Panc1 (cell line): ENCODE results near the gene NPR1. TPM values are rescaled to one million over a fixed set of nuclear protein-coding genes. Genes with fewer than 3 reads are reported as not detected.
A peak's percentile ranks its signal among the peaks of the same experiment; 100 is the strongest.

ENCODE experiments used
- ATAC-seq: fragments of 200-7000 bp; cut with Tn5 transposase; 2 replicates; pipeline ENCODE4 v1.9.1; 2020; ENCODE audit warnings: mild to moderate bottlenecking, moderate library complexity
- BruUV-seq: library from RNA; stranded (reverse); fragments of 400-500 nt; replicated peaks from 2 replicates; lab custom pipeline; 2021; lab: Mats Ljungman, UMichigan
- CTCF ChIA-PET: fragments of 300-600 bp; sonication (Branson Sonifier 250); formaldehyde crosslinking; loops from one replicate; lab custom pipeline; 2022; ENCODE audit warnings: antibody characterized with exemption; lab: Charles Lee
- POLR2A ChIA-PET: fragments of 300-600 bp; sonication (Branson Sonifier 250); formaldehyde crosslinking; loops from one replicate; lab custom pipeline; 2022; ENCODE audit warnings: antibody characterized with exemption; lab: Charles Lee
- DNase-seq: peaks from one replicate; pipeline ENCODE4 v3.0.0-alpha.2; 2010; ENCODE audit warnings: low read depth, low spot score
- H3K27ac ChIP-seq: 2 replicates; pipeline ENCODE4 v1.5.1; 2011; ENCODE audit warnings: mild to moderate bottlenecking, low read length, inconsistent platforms
- H3K27me3 ChIP-seq: fragments of 200-500 bp; sonication (Bioruptor generic); 2 replicates; pipeline ENCODE4 v1.6.0; 2014; ENCODE audit warnings: low read length, inconsistent platforms; ENCODE audit not compliant: control insufficient read depth, insufficient read depth
- H3K36me3 ChIP-seq: fragments of 200-500 bp; sonication (Bioruptor generic); 2 replicates; pipeline ENCODE4 v1.5.1; 2014; ENCODE audit warnings: inconsistent platforms, mild to moderate bottlenecking, low read length, moderate library complexity; ENCODE audit not compliant: control insufficient read depth, insufficient read depth
- H3K4me1 ChIP-seq: 2 replicates; pipeline ENCODE4 v1.5.1; 2011; ENCODE audit warnings: inconsistent platforms, mild to moderate bottlenecking, low read length, moderate library complexity; ENCODE audit not compliant: control insufficient read depth, insufficient read depth
- H3K4me3 ChIP-seq, 2 experiments: 2 replicates each; pipeline ENCODE4 v1.5.1; 2011 to 2012; ENCODE audit warnings: low read depth in 2 of 2, low read length in 2 of 2, mild to moderate bottlenecking in 2 of 2, inconsistent platforms in 1 of 2, moderate library complexity in 1 of 2
- H3K9me3 ChIP-seq: fragments of 200-500 bp; sonication (Bioruptor generic); 2 replicates; pipeline ENCODE4 v1.5.1; 2014; ENCODE audit warnings: low read depth, mild to moderate bottlenecking, inconsistent platforms, low read length, moderate library complexity; ENCODE audit not compliant: control insufficient read depth, insufficient read depth
- POLR2AphosphoS5 ChIP-seq: IDR thresholded peaks from 2 replicates; pipeline ENCODE4 v1.6.1; 2012; ENCODE audit warnings: mild to moderate bottlenecking, low read depth, low read length, moderate library complexity
- SIN3A ChIP-seq: IDR thresholded peaks from 2 replicates; pipeline ENCODE4 v1.6.1; 2012; ENCODE audit warnings: low read depth, mild to moderate bottlenecking, low read length, moderate library complexity, borderline replicate concordance; ENCODE audit not compliant: insufficient read depth
- TCF7L2 ChIP-seq: IDR thresholded peaks from 2 replicates; pipeline ENCODE4 v1.6.1; 2011; ENCODE audit warnings: mild to moderate bottlenecking, low read depth, low read length, inconsistent platforms
- in situ Hi-C: cut with HindIII; loops from 2 replicates; pipeline ENCODE4 v1.10.0; 2016; ENCODE audit warnings: low sequenced_read_pairs, low pct_unique_long_range_greater_than_20kb
- intact Hi-C: fragments of 100-400 bp; cut with micrococcal nuclease; formaldehyde crosslinking; loops from one replicate; pipeline ENCODE4 v1.10.0; 2022; ENCODE audit not compliant: unreplicated experiment
- total RNA-seq: library from RNA; stranded (reverse); gene quantifications from one replicate; pipeline ENCODE4 v1.2.1, GENCODE V29; 2021; ENCODE audit not compliant: unreplicated experiment
- TF ChIP-seq, protein P1 (sequence below), 2 experiments: IDR thresholded peaks; 2 replicates each; pipeline ENCODE4 v1.6.1; 2011 to 2012; ENCODE audit warnings: low read depth in 2 of 2, control low read depth in 1 of 2, low read length in 1 of 2, mild to moderate bottlenecking in 1 of 2, moderate library complexity in 1 of 2; ENCODE audit not compliant: insufficient read depth in 1 of 2
- TF ChIP-seq, protein P2 (sequence below): fragments of 450-650 bp; IDR thresholded peaks from 2 replicates; pipeline ENCODE4 v1.5.1; 2017; ENCODE audit warnings: mild to moderate bottlenecking

Gene NPR1
- total RNA-seq, 1 experiment from 2014 or later = 0.36 TPM

DNA sequence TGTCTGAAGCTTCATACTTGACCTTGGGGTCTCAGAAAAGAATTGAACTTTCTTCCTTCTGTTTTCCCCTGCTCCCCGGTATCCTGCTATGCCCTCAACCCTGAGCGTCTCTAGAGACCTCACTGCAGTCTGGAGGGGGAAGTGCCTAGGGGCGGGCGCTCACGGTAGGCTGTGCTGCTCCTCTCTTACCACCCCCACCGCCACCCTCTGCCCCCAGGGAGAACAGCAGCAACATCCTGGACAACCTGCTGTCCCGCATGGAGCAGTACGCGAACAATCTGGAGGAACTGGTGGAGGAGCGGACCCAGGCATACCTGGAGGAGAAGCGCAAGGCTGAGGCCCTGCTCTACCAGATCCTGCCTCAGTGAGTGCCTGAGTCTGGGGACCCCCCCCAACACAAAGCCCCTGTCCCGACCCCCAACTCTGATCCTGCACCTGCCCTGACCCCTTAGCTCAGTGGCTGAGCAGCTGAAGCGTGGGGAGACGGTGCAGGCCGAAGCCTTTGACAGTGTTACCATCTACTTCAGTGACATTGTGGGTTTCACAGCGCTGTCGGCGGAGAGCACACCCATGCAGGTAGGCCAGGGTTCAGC is 10.3 kb downstream of the NPR1 start:
- no peak overlapping the region for H3K4me3 ChIP-seq
- in situ Hi-C loops (no loop called here), intact Hi-C loops (no loop called here)
- ATAC-seq (no peak), DNase-seq (no peak)
- H3K9me3 ChIP-seq = no peaks in the 10 kb centered on the region
- POLR2A ChIA-PET = no interaction called here
- H3K36me3 ChIP-seq = no peaks in the 10 kb centered on the region
- TF ChIP-seq TCF7L2 (no peak), POLR2AphosphoS5 (no peak), SIN3A (no peak)
- TF ChIP-seq, protein P1, sequence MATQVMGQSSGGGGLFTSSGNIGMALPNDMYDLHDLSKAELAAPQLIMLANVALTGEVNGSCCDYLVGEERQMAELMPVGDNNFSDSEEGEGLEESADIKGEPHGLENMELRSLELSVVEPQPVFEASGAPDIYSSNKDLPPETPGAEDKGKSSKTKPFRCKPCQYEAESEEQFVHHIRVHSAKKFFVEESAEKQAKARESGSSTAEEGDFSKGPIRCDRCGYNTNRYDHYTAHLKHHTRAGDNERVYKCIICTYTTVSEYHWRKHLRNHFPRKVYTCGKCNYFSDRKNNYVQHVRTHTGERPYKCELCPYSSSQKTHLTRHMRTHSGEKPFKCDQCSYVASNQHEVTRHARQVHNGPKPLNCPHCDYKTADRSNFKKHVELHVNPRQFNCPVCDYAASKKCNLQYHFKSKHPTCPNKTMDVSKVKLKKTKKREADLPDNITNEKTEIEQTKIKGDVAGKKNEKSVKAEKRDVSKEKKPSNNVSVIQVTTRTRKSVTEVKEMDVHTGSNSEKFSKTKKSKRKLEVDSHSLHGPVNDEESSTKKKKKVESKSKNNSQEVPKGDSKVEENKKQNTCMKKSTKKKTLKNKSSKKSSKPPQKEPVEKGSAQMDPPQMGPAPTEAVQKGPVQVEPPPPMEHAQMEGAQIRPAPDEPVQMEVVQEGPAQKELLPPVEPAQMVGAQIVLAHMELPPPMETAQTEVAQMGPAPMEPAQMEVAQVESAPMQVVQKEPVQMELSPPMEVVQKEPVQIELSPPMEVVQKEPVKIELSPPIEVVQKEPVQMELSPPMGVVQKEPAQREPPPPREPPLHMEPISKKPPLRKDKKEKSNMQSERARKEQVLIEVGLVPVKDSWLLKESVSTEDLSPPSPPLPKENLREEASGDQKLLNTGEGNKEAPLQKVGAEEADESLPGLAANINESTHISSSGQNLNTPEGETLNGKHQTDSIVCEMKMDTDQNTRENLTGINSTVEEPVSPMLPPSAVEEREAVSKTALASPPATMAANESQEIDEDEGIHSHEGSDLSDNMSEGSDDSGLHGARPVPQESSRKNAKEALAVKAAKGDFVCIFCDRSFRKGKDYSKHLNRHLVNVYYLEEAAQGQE (IDR thresholded peaks at IDR 0.05; ENCODE audit: insufficient read depth in 1 of 2, low read depth in 2 of 2, low read length in 1 of 2) = no peak
- TF ChIP-seq, protein P2, sequence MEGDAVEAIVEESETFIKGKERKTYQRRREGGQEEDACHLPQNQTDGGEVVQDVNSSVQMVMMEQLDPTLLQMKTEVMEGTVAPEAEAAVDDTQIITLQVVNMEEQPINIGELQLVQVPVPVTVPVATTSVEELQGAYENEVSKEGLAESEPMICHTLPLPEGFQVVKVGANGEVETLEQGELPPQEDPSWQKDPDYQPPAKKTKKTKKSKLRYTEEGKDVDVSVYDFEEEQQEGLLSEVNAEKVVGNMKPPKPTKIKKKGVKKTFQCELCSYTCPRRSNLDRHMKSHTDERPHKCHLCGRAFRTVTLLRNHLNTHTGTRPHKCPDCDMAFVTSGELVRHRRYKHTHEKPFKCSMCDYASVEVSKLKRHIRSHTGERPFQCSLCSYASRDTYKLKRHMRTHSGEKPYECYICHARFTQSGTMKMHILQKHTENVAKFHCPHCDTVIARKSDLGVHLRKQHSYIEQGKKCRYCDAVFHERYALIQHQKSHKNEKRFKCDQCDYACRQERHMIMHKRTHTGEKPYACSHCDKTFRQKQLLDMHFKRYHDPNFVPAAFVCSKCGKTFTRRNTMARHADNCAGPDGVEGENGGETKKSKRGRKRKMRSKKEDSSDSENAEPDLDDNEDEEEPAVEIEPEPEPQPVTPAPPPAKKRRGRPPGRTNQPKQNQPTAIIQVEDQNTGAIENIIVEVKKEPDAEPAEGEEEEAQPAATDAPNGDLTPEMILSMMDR = no peak
- no peaks in the 10 kb centered on the region for H3K4me1 ChIP-seq
- no TSS peak for BruUV-seq
- CTCF ChIA-PET = interaction anchor here (0.5 to 0.7 kb wide), 2 partner anchors 14 to 43 kb away, joined by 3 read pairs; no protein-coding TSS in a partner anchor
- H3K27me3 ChIP-seq = no peaks in the 10 kb centered on the region
- no peak overlapping the region for H3K27ac ChIP-seq

DNA sequence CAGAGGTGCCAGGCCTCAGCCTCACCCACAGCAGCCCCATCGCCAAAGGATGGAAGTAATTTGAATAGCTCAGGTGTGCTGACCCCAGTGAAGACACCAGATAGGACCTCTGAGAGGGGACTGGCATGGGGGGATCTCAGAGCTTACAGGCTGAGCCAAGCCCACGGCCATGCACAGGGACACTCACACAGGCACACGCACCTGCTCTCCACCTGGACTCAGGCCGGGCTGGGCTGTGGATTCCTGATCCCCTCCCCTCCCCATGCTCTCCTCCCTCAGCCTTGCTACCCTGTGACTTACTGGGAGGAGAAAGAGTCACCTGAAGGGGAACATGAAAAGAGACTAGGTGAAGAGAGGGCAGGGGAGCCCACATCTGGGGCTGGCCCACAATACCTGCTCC is 15.0 kb downstream of the NPR1 start:
- Histone ChIP-seq H3K9me3 (no peaks in the 10 kb centered on the region), H3K27me3 (no peaks in the 10 kb centered on the region), H3K27ac (no peak overlapping the region), H3K4me3 (no peak overlapping the region), H3K4me1 (peaks cover 7% of the 10 kb centered on the region), H3K36me3 (no peaks in the 10 kb centered on the region)
- ATAC-seq = peak; percentile 20; the same call in 1 of the 2 replicates
- TF ChIP-seq, protein P2 = no peak
- TF ChIP-seq, protein P1 (IDR thresholded peaks at IDR 0.05; ENCODE audit: insufficient read depth in 1 of 2, low read depth in 2 of 2, low read length in 1 of 2) = no peak
- TF ChIP-seq POLR2AphosphoS5 (no peak), TCF7L2 (no peak)
- no TSS peak for BruUV-seq
- intact Hi-C loops = no loop called here
- no peak for DNase-seq
- in situ Hi-C loops = no loop called here
- ChIA-PET POLR2A (no interaction called here), CTCF (no interaction called here)
